ENCODE results near the gene GOLT1A.

DNA sequence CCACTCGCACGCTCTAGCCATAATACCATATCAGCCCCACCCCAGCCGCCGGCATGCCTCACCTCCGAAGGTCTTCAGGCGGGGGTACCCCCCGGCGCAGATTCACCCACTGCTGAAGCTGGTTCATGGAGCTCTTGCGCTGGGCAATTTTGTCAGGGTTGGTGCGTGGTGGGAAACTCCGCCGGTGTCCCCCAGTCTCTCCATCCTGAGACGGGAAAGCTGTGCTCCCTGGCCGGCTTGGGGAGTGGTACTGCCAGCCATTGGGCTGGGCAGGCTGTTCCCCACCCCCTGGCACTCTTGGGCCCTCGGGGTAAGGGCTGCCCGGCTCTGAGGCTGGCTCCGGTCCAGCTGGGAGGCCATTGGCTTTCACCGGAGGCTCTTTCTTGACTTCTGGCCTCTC is 45.4 kb upstream of the GOLT1A start:
- TF ChIP-seq TAF1 (IDR thresholded peaks at IDR 0.05; ENCODE audit: low read depth) (no peak), POLR2AphosphoS5 (IDR thresholded peaks at IDR 0.05) (no peak), EZH2 (IDR thresholded peaks at IDR 0.05; ENCODE audit: borderline replicate concordance, insufficient read depth, low read length, poor library complexity, severe bottlenecking) (no peak), RAD21 (conservative IDR thresholded peaks at IDR 0.05) (no peak), SMC3 (conservative IDR thresholded peaks at IDR 0.05; ENCODE audit: poor library complexity) (no peak)
- TF ChIP-seq, protein P1, sequence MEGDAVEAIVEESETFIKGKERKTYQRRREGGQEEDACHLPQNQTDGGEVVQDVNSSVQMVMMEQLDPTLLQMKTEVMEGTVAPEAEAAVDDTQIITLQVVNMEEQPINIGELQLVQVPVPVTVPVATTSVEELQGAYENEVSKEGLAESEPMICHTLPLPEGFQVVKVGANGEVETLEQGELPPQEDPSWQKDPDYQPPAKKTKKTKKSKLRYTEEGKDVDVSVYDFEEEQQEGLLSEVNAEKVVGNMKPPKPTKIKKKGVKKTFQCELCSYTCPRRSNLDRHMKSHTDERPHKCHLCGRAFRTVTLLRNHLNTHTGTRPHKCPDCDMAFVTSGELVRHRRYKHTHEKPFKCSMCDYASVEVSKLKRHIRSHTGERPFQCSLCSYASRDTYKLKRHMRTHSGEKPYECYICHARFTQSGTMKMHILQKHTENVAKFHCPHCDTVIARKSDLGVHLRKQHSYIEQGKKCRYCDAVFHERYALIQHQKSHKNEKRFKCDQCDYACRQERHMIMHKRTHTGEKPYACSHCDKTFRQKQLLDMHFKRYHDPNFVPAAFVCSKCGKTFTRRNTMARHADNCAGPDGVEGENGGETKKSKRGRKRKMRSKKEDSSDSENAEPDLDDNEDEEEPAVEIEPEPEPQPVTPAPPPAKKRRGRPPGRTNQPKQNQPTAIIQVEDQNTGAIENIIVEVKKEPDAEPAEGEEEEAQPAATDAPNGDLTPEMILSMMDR (IDR thresholded peaks at IDR 0.05; ENCODE audit: poor library complexity, severe bottlenecking) = no peak
- TF ChIP-seq, protein P2, sequence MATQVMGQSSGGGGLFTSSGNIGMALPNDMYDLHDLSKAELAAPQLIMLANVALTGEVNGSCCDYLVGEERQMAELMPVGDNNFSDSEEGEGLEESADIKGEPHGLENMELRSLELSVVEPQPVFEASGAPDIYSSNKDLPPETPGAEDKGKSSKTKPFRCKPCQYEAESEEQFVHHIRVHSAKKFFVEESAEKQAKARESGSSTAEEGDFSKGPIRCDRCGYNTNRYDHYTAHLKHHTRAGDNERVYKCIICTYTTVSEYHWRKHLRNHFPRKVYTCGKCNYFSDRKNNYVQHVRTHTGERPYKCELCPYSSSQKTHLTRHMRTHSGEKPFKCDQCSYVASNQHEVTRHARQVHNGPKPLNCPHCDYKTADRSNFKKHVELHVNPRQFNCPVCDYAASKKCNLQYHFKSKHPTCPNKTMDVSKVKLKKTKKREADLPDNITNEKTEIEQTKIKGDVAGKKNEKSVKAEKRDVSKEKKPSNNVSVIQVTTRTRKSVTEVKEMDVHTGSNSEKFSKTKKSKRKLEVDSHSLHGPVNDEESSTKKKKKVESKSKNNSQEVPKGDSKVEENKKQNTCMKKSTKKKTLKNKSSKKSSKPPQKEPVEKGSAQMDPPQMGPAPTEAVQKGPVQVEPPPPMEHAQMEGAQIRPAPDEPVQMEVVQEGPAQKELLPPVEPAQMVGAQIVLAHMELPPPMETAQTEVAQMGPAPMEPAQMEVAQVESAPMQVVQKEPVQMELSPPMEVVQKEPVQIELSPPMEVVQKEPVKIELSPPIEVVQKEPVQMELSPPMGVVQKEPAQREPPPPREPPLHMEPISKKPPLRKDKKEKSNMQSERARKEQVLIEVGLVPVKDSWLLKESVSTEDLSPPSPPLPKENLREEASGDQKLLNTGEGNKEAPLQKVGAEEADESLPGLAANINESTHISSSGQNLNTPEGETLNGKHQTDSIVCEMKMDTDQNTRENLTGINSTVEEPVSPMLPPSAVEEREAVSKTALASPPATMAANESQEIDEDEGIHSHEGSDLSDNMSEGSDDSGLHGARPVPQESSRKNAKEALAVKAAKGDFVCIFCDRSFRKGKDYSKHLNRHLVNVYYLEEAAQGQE (IDR thresholded peaks at IDR 0.05; ENCODE audit: borderline replicate concordance) = no peak

Measured in neural cell (in vitro differentiated cells).